ENCODE results near the gene COL7A1.

COL7A1 gene

GRCh38 chr3:48621461-48621869 lies 26.3 kb upstream of the COL7A1 start, which contains the start of gene TMEM89:
Gene TMEM89, minus strand, starts transcription at chr3:48621769. Its CDS starts 13 bp downstream, at chr3:48621756.
- H3K9ac ChIP-seq (ENCODE audit: low read length): no peak within 1 kb of the TSS
- peaks cover 22% of the 10 kb centered on the region for H3K36me3 ChIP-seq (replicated peaks; ENCODE audit: low read depth, low read length)
- no peak within 1 kb of the TSS for H3K4me3 ChIP-seq (ENCODE audit: low read length)
- H2AFZ ChIP-seq (ENCODE audit: low read depth, low read length): no peak within 1 kb of the TSS
- no peaks in the 10 kb centered on the region for H3K4me1 ChIP-seq (ENCODE audit: low read length)
- H3K9me3 ChIP-seq (ENCODE audit: insufficient read depth, low read length): peaks cover 15% of the 10 kb centered on the region
- no peak within 1 kb of the TSS for H3K4me2 ChIP-seq (ENCODE audit: low read length)
- no peaks in the 10 kb centered on the region for H3K79me2 ChIP-seq (ENCODE audit: low read length)
- H4K20me1 ChIP-seq (ENCODE audit: insufficient read depth, low read length): no peaks in the 10 kb centered on the region
- no peaks in the 10 kb centered on the region for H3K27me3 ChIP-seq (ENCODE audit: low read depth, low read length)
- TF ChIP-seq CTCF (IDR thresholded peaks at IDR 0.05; ENCODE audit: low read depth, low read length): no peak
- TF ChIP-seq EZH2phosphoT487 (IDR thresholded peaks at IDR 0.05; ENCODE audit: low read depth): no peak
- H3K27ac ChIP-seq (ENCODE audit: low read length): no peak within 1 kb of the TSS

- H2AFZ ChIP-seq (ENCODE audit: low read depth, low read length): no peak overlapping the region
- H3K4me3 ChIP-seq (ENCODE audit: low read length): no peak overlapping the region
- peaks cover 16% of the 10 kb centered on the region for H3K36me3 ChIP-seq (replicated peaks; ENCODE audit: low read depth, low read length)
- no peak overlapping the region for H3K4me2 ChIP-seq (ENCODE audit: low read length)
- TF ChIP-seq EZH2phosphoT487 (IDR thresholded peaks at IDR 0.05; ENCODE audit: low read depth): no peak
- no peak for TF ChIP-seq CTCF (IDR thresholded peaks at IDR 0.05; ENCODE audit: low read depth, low read length)
- H4K20me1 ChIP-seq (ENCODE audit: insufficient read depth, low read length): no peaks in the 10 kb centered on the region
- H3K9ac ChIP-seq (ENCODE audit: low read length): no peak overlapping the region
- H3K4me1 ChIP-seq (ENCODE audit: low read length): no peaks in the 10 kb centered on the region
- H3K79me2 ChIP-seq (ENCODE audit: low read length): no peaks in the 10 kb centered on the region
- H3K27ac ChIP-seq (ENCODE audit: low read length): no peak overlapping the region
- no peaks in the 10 kb centered on the region for H3K27me3 ChIP-seq (ENCODE audit: low read depth, low read length)
- peaks cover 21% of the 10 kb centered on the region for H3K9me3 ChIP-seq (ENCODE audit: insufficient read depth, low read length)
These were observed 24.7 kb upstream of the COL7A1 start for GRCh38 chr3:48619541-48620524.

- H3K27me3 ChIP-seq (ENCODE audit: low read depth, low read length): no peaks in the 10 kb centered on the region
- H3K9ac ChIP-seq (ENCODE audit: low read length): no peak overlapping the region
- H3K4me1 ChIP-seq (ENCODE audit: low read length): no peaks in the 10 kb centered on the region
- H2AFZ ChIP-seq (ENCODE audit: low read depth, low read length): no peak overlapping the region
- peaks cover 21% of the 10 kb centered on the region for H3K9me3 ChIP-seq (ENCODE audit: insufficient read depth, low read length)
- TF ChIP-seq EZH2phosphoT487 (IDR thresholded peaks at IDR 0.05; ENCODE audit: low read depth) (no peak), CTCF (IDR thresholded peaks at IDR 0.05; ENCODE audit: low read depth, low read length) (no peak)
- H3K4me2 ChIP-seq (ENCODE audit: low read length): no peak overlapping the region
- H4K20me1 ChIP-seq (ENCODE audit: insufficient read depth, low read length): no peaks in the 10 kb centered on the region
- peaks cover 21% of the 10 kb centered on the region for H3K36me3 ChIP-seq (replicated peaks; ENCODE audit: low read depth, low read length)
- H3K4me3 ChIP-seq (ENCODE audit: low read length): no peak overlapping the region
- no peak overlapping the region for H3K27ac ChIP-seq (ENCODE audit: low read length)
- H3K79me2 ChIP-seq (ENCODE audit: low read length): no peaks in the 10 kb centered on the region
These were observed 22.4 kb upstream of the COL7A1 start for GRCh38 chr3:48617559-48617958.

- Histone ChIP-seq H3K9ac (ENCODE audit: low read length) (no peak overlapping the region), H3K27me3 (ENCODE audit: low read depth, low read length) (no peaks in the 10 kb centered on the region), H3K9me3 (ENCODE audit: insufficient read depth, low read length) (peaks cover 16% of the 10 kb centered on the region), H3K36me3 (replicated peaks; ENCODE audit: low read depth, low read length) (peaks cover 8% of the 10 kb centered on the region), H3K27ac (ENCODE audit: low read length) (no peak overlapping the region), H3K79me2 (ENCODE audit: low read length) (peaks cover 4% of the 10 kb centered on the region), H3K4me2 (ENCODE audit: low read length) (no peak overlapping the region), H4K20me1 (ENCODE audit: insufficient read depth, low read length) (no peaks in the 10 kb centered on the region), H2AFZ (ENCODE audit: low read depth, low read length) (no peak overlapping the region), H3K4me3 (ENCODE audit: low read length) (no peak overlapping the region), H3K4me1 (ENCODE audit: low read length) (peaks cover 3% of the 10 kb centered on the region; the same call in 1 of the 2 replicates)
- no peak for TF ChIP-seq EZH2phosphoT487 (IDR thresholded peaks at IDR 0.05; ENCODE audit: low read depth)
- no peak for TF ChIP-seq CTCF (IDR thresholded peaks at IDR 0.05; ENCODE audit: low read depth, low read length)
These were observed 18.9 kb upstream of the COL7A1 start for GRCh38 chr3:48614044-48614443.

Data from OCI-LY3 (cell line).